Gastrocnemius medialis (tissue), 4 donors: Measurements from ENCODE around the gene ME2. TPM values are rescaled to one million over a fixed set of nuclear protein-coding genes. Genes with fewer than 3 reads are reported as not detected.
"Not testable (repeated sequence)": the region's sequence is repeated elsewhere in the genome, so short reads cannot be mapped to it uniquely, and the experiment has no call there.

Experiments
- ATAC-seq, 2 donors: fragments of 150-250 bp; one replicate each; pipeline ENCODE4 v1.9.1; 2016
- DNase-seq, 2 donors: peaks; one replicate each; pipeline ENCODE4 v3.0.0-alpha.2; 2019
- H3K27ac ChIP-seq, 4 donors: fragments of 200-600 bp; sonication (generic); 1 replicate in 1 of 4; 2 replicates in 3 of 4; pipeline ENCODE4 v1.5.1; 2016 to 2018; ENCODE audit warnings: mild to moderate bottlenecking in 2 of 4, moderate library complexity in 1 of 4
- H3K27me3 ChIP-seq, 3 donors: fragments of 200-600 bp; sonication (generic) in 2 of 3; 1 replicate in 1 of 3; 2 replicates in 2 of 3; pipeline versions ENCODE4 v1.5.1 to v1.6.0; 2016 to 2019; ENCODE audit warnings: mild to moderate bottlenecking in 1 of 3, moderate library complexity in 1 of 3
- H3K36me3 ChIP-seq, 2 donors: fragments of 200-600 bp; sonication (generic) in 1 of 2; one replicate each; pipeline ENCODE4 v1.5.1; 2017 to 2018
- H3K4me1 ChIP-seq, 2 donors: fragments of 200-600 bp; sonication (generic) in 1 of 2; one replicate each; pipeline ENCODE4 v1.5.1; 2016 to 2017; ENCODE audit warnings: mild to moderate bottlenecking in 2 of 2
- H3K4me3 ChIP-seq, 4 donors: fragments of 200-600 bp; sonication (generic) in 3 of 4; 1 replicate in 1 of 4; 2 replicates in 3 of 4; pipeline ENCODE4 v1.5.1; 2016 to 2019; ENCODE audit warnings: mild to moderate bottlenecking in 2 of 4
- H3K9me3 ChIP-seq, 3 donors: fragments of 200-600 bp; sonication (generic) in 2 of 3; 1 replicate in 1 of 3; 2 replicates in 2 of 3; pipeline ENCODE4 v1.5.1; 2016 to 2019
- POLR2A ChIP-seq, 2 donors: fragments of 450-650 bp; IDR thresholded peaks; one replicate each; pipeline ENCODE4 v1.6.1; 2017; ENCODE audit warnings: antibody characterized with exemption in 2 of 2, mild to moderate bottlenecking in 2 of 2, moderate library complexity in 2 of 2
- in situ Hi-C, 4 donors: fragments of 200-750 bp; cut with MboI; loops; one replicate each; pipeline versions ENCODE4 v1.15.0 to v1.8.0; 2017; ENCODE audit warnings: low sequenced_read_pairs in 4 of 4
- intact Hi-C: fragments of 100-400 bp; cut with DNase I; formaldehyde crosslinking; loops from one replicate; pipeline ENCODE4 v1.15.1; 2023; ENCODE audit warnings: low total_unique reads
- total RNA-seq, 4 donors: library from RNA; depleted of rRNA; stranded (reverse); fragments of >200 nt; gene quantifications; one replicate each; pipeline versions ENCODE4 v1.1.0 to v1.2.3, GENCODE V29; 2016
- TF ChIP-seq, protein P1 (sequence below), 5 experiments: fragments of 450-650 bp in 3 of 5; fragments of 200-600 bp in 2 of 5; sonication (generic) in 2 of 5; IDR thresholded peaks in 4 of 5; conservative IDR thresholded peaks in 1 of 5; 1 replicate in 4 of 5; 2 replicates in 1 of 5; pipeline ENCODE4 v1.5.1; 2016 to 2019; ENCODE audit warnings: antibody characterized with exemption in 5 of 5, mild to moderate bottlenecking in 3 of 5, moderate library complexity in 3 of 5

ME2 gene
- total RNA-seq, result 10 to 100 TPM; 25.3 to 50.6 (median 46.5) TPM

DNA sequence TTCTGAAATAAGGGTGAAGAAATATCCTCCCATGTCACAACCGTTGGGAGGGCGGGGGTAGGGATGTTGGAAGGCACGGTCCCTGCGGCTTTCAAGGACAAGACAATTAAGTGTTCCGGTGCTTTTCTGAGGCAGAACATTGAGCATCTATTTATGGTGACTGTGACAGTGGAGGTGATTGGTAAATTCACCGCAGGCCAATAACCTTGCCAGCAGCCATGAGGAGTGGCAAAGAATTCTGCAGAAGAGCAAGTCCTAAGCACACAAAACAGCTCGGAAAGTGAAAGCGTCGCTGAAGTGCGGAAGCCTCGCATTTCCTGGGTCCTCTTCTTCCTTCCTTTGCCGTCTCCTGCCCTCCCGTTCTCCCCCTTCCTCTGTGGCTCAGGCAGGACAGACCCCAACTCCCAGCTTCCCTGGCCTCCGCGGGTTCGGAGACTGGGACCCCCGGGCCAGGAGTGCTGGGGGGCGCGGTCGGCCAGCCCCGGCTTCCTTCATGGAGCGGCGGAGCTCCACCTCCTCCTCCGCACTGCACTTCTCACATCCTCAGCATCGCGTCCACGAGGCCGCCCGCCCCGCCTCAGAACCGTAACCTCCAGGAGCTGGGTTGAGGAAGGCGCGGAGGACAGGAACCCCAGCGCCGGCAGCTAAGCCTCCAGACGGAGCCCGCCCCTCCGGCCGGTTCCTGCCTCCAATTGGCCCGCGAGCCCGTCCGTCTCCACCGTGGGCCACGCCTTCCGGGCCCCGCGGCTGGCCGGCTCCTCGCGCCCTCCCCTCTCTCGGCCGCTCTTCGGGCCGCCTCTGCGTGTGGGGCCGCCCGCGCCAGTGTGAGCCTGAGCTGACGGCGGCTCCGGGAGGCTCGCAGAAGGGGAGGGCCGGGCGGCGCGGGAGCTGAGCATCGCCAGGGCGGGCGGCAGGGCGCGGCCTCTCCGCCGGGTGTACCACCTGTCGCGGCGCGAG, at the start of gene ME2:
Gene ME2 (plus strand): TSS at position 774 of the 957 bp plus-strand sequence. CDS start 16,703 bp downstream, outside the sequence.
- no peaks in the 10 kb centered on the region for H3K27me3 ChIP-seq
- H3K4me3 ChIP-seq, result peak within 1 kb of the TSS; percentile 80 to 96 (median 89)
- peak; percentile 94 to 98 for TF ChIP-seq POLR2A (IDR thresholded peaks at IDR 0.05)
- TF ChIP-seq, protein P1, sequence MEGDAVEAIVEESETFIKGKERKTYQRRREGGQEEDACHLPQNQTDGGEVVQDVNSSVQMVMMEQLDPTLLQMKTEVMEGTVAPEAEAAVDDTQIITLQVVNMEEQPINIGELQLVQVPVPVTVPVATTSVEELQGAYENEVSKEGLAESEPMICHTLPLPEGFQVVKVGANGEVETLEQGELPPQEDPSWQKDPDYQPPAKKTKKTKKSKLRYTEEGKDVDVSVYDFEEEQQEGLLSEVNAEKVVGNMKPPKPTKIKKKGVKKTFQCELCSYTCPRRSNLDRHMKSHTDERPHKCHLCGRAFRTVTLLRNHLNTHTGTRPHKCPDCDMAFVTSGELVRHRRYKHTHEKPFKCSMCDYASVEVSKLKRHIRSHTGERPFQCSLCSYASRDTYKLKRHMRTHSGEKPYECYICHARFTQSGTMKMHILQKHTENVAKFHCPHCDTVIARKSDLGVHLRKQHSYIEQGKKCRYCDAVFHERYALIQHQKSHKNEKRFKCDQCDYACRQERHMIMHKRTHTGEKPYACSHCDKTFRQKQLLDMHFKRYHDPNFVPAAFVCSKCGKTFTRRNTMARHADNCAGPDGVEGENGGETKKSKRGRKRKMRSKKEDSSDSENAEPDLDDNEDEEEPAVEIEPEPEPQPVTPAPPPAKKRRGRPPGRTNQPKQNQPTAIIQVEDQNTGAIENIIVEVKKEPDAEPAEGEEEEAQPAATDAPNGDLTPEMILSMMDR (IDR thresholded peaks at IDR 0.05 in 4 of 5, conservative IDR thresholded peaks at IDR 0.05 in 1 of 5), result peak in 1 of 5 experiments; percentile 5
- H3K4me1 ChIP-seq, result peaks cover 10 to 17% of the 10 kb centered on the region in 2 donors
- H3K27ac ChIP-seq, result peak within 1 kb of the TSS; percentile 88 to 97 (median 94)
- ATAC-seq (peak; percentile 87 to 91), DNase-seq (peak; percentile 83 to 88)
- no peaks in the 10 kb centered on the region for H3K9me3 ChIP-seq
- in situ Hi-C loops, result loop anchor here in 1 of 4 donors (25.0 kb wide), 1 partner anchor 334 kb away; no protein-coding TSS in a partner anchor
- H3K36me3 ChIP-seq, result no peaks in the 10 kb centered on the region
- intact Hi-C loops, result loop anchor here (1.0 to 10.0 kb wide), 6 partner anchors 22 to 320 kb away; partner anchors contain the start of genes ELAC1 and MRO

DNA sequence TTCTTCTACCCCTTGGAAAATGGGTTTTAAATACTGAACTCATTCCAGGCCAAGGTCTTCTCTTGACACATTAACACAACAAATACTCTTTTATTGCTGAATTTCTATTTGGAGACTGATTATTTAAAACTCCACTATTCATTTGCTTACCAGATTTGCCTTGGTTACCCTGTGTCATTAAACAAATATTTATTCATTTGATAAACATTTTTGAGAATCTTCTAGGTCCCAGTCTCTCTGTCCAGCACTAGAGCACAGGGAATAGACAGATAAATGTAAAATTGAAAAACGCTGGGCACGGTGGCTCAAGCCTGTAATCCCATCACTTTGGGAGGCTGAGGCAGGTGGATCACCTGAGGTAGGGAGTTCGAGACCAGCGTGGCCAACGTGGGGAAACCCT, 49.3 kb upstream of the ME2 start:
- Histone ChIP-seq H3K4me3 (no peak overlapping the region), H3K27me3 (no peaks in the 10 kb centered on the region), H3K27ac (no peak overlapping the region), H3K36me3 (no peaks in the 10 kb centered on the region), H3K9me3 (no peaks in the 10 kb centered on the region), H3K4me1 (peaks cover 9% of the 10 kb centered on the region in 2 donors)
- ATAC-seq (no peak), DNase-seq (no peak)
- intact Hi-C loops (no loop called here), in situ Hi-C loops (no loop called here)
- no peak for TF ChIP-seq POLR2A (IDR thresholded peaks at IDR 0.05)
- TF ChIP-seq, protein P1 (IDR thresholded peaks at IDR 0.05 in 4 of 5, conservative IDR thresholded peaks at IDR 0.05 in 1 of 5), result no peak

DNA sequence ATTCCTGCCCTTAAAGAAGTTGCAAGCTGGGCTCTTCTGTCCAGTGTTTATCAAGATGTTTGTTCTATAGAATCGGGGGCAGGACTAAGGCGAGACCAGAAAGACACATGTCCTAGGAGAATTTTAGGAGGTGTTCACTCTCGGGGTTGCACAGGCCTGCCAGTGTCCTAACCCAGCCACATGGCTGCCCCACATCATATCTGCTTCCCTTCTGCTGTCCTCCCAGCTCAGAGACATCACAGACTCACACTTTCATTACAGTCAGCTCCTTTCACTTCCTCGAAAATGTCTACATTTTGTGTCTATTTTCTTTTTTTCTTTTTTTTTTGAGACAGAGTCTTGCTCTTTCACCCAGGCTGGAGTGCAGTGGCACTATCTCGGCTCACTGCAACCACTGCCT, 48.4 kb upstream of the ME2 start:
- Histone ChIP-seq H3K9me3 (no peaks in the 10 kb centered on the region), H3K27me3 (no peaks in the 10 kb centered on the region), H3K4me3 (no peak overlapping the region), H3K27ac (no peak overlapping the region), H3K36me3 (no peaks in the 10 kb centered on the region), H3K4me1 (peaks cover 8 to 9% of the 10 kb centered on the region in 2 donors)
- no peak for DNase-seq
- no peak for TF ChIP-seq POLR2A (IDR thresholded peaks at IDR 0.05)
- intact Hi-C loops (no loop called here), in situ Hi-C loops (no loop called here)
- ATAC-seq, result no peak

DNA sequence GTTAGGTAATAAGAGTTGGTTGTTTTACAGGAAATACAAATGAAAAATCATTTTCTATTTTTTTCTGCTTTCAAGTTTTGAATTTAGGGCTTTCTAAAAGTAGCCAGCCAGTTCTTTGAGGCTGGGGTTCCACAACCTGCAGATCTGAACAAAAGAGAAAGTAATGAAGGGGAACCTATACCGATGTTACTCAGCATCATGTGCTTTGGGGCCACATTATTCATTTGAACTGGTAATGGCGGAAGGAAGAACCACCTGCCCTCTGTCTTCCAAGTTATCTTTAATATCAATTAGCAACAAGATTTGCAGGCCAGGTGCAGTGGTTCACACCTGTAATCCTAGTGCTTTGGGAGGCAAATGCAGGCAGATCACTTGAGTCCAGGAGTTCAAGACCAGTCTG, 46.2 kb upstream of the ME2 start:
- DNase-seq (no peak), ATAC-seq (no peak)
- intact Hi-C loops, result no loop called here
- no peak overlapping the region for H3K27ac ChIP-seq
- H3K4me1 ChIP-seq, result peaks cover 0 to 4% of the 10 kb centered on the region in 2 donors
- H3K27me3 ChIP-seq, result no peaks in the 10 kb centered on the region
- in situ Hi-C loops, result no loop called here
- H3K4me3 ChIP-seq, result no peak overlapping the region
- no peak for TF ChIP-seq POLR2A (IDR thresholded peaks at IDR 0.05)
- TF ChIP-seq, protein P1 (IDR thresholded peaks at IDR 0.05 in 4 of 5, conservative IDR thresholded peaks at IDR 0.05 in 1 of 5), result no peak
- no peaks in the 10 kb centered on the region for H3K36me3 ChIP-seq
- no peaks in the 10 kb centered on the region for H3K9me3 ChIP-seq

DNA sequence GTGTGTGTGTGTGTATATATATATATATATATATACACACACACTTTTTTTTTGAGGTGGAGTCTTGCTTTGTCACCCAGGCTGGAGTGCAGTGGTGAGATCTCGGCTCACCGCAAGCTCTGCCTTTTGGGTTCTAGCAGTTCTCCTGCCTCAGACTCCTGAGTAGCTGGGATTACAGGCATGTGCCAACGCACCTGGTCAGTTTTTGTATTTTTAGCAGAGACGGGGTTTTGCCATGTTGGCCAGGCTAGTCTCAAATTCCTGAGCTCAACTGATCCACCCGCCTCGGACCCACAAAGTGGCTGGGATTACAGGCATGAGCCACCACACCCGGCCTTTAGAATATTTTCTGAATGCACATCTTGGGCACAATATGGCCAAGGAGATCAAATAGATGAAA, 45.4 kb upstream of the ME2 start:
- H3K27ac ChIP-seq, H3K9me3 ChIP-seq, ATAC-seq, H3K4me1 ChIP-seq, H3K27me3 ChIP-seq, in situ Hi-C loops, H3K4me3 ChIP-seq, H3K36me3 ChIP-seq, intact Hi-C loops, DNase-seq: not testable (repeated sequence)
